HG02870 (cell line): ENCODE results near the gene CD58.
A peak's percentile ranks its signal among the peaks of the same experiment; 100 is the strongest.

Experiments
- ATAC-seq: cut with Tn5 transposase; IDR thresholded peaks from one replicate; pipeline ENCODE4 v1.9.1; 2021; ENCODE audit warnings: mild to moderate bottlenecking, moderate library complexity; ENCODE audit not compliant: unreplicated experiment

CD58 gene

DNA sequence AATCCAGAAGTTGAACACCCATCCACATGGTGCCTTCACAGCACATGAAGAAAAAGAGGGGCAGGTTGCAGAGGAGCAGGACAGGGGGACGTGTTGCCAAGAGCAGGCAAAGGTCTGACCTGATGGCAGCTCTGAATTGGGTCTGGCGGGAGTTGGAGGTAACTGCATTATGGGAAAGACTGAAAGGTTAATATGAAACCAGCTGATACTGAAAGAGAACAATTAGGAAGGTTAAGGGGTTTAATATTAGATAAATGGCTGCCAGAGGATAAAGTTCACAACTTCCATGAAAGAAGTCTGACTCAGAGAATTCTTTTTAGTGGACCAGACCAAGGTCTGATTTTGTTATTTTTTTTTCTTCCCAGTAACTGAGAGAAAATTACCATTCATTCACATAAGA lies 76.1 kb downstream of the CD58 start:
- ATAC-seq, result no peak

- ATAC-seq, result no peak
These were observed 76.5 kb downstream of the CD58 start for GRCh38 chr1:116494353-116494692.

- ATAC-seq, result no peak
These were observed 77.1 kb downstream of the CD58 start for GRCh38 chr1:116493484-116494352.

- no peak for ATAC-seq
These were observed 77.8 kb downstream of the CD58 start for GRCh38 chr1:116493036-116493435.

- ATAC-seq, result no peak
These were observed 78.4 kb downstream of the CD58 start for GRCh38 chr1:116492358-116492811.

DNA sequence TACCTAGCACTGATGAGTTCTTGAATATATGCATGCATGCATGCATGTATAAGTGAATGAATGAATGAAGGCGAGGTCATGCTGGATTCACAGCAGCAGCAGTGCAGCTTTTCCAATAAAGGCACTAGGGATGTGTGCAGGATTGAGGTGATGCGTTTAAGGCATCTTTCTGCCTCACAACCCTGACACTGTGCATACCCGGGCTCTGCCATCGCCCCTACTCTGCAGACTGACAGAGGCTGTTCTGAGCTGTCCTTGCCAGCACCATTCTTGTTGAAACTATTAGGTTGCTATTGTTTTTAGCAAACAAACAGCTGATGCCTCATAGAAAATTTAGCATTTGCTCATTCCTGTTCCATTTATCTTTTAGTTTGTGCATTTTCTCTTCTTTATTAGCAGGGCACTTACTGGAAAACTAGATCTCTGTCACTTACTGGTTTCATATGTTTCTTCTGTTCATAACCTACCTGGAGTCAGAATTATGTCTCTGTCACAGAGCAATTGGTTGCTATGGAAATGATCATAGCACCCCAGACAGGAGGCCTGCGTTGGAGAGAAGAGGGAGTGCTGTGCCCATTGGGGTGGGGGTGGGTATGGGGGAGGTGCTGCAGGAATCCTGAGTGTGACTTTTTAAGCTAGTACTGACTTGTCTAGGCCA lies 79.0 kb downstream of the CD58 start:
- ATAC-seq, result no peak

DNA sequence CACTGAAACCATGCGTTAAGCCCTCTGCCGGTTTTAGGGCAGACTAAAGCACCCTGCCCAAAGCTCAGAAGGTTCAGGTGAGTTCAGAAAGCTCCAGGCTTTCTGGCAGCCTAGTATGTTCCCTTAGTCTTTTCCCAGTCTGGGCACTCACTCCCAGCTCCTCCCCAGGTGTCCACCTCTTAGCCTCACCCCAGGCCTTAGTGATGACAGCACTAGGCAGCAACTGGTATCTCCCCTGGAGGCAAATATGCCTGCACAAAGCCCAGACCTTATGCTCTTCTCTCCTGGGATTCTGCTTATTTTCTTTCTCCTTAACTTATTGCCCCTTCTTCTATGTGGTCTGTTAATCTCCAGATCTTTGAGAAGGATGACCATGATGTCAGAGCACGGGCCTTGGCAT lies 80.2 kb downstream of the CD58 start:
- ATAC-seq, result no peak

GRCh38 chr1:116489231-116489697 lies 81.6 kb downstream of the CD58 start:
- peak; percentile 40 for ATAC-seq

GRCh38 chr1:116488071-116488470 lies 82.8 kb downstream of the CD58 start:
- no peak for ATAC-seq

- no peak for ATAC-seq
These were observed 83.2 kb downstream of the CD58 start for GRCh38 chr1:116487583-116487982.

DNA sequence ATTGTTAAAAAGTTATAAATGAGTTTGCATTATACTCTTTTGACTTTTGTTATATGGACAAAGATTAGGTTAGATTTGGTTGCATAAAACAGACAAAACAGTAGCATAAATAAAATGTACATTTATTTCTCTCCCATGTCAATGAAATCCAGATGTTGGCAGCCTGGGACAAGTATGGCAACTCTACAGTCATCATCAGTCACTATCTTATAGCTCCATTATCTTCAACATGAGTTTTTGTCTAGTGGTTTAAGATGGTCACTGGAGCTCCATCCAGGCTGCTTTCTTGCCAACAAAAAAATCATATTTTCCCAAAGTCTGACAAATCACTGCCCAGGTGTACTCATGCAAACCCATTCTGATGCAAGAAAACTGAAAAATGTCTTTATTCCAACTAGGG lies 83.8 kb downstream of the CD58 start:
- no peak for ATAC-seq

DNA sequence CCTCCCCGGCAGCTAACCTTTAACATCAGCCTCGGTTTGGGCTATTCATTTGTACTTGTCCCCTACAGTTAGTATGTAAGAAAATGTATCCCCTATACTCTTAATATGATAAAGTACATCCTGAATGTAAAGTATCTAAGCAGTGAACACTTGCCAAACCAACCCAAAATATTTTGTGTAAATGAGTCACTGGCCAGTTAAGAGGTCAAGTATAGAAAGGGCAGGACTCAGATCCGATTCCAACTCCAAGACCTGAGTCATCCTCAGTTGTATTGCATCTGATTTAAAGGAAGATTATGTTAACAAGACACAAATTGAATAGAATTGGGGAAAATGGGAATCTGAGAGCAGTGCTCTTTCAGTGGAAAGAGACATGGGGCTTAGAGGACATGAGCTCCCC lies 84.4 kb downstream of the CD58 start:
- no peak for ATAC-seq

DNA sequence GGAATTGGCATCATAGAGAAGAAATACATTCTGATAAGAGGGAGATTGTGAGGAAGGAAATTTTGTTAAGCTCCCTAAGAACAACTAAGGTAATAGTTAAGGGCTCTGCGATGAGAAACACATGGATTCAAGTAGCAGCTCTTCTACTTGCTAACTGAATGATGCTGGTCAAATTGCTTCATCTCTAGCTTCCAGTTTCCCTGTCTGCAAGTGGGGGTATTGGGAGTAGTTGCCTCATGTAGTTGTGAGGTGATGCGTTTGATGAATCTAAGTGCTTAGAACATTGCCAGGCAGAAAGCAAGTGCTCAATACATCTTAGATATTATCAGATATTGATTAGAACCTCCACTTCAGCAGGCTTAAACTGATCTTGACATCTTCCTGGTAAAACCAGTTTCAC lies 84.8 kb downstream of the CD58 start:
- ATAC-seq, result no peak

DNA sequence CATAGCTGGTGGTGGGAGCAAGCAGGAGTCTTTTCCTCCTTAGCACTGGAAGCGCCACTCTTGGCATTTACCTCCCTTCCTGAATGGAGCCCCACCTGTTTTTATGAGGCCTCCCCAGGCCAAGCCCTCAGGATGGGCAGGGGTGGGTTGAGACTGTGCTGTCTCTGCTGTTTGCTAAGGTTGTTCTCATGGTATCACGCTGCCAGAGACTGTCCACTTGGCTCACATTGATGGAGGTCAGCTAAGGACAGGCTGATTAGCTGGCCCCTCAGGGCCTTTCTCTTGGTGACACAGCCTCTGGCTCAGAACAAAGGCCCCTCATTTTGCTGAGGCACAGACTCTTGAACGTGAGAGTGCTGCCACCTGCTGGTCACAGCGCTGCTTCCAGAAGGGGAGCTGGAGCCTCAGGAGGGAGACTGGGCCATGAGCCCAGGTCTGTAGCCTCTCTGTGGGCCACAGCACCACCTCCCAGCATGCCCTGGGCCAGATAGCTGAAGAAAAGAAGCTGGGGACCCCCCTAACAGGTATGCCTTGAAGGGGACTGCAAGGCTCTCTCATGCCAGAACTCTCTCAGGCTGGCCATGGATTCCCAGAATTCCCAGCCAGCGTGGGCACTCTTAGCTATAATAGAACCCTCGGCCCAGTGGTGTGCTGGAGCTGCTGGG lies 85.6 kb downstream of the CD58 start:
- ATAC-seq, result peak; percentile 82

GRCh38 chr1:116483481-116484309 lies 87.1 kb downstream of the CD58 start:
- no peak for ATAC-seq

- no peak for ATAC-seq
These were observed 88.3 kb downstream of the CD58 start for GRCh38 chr1:116482490-116482889.

GRCh38 chr1:116481934-116482333 lies 88.9 kb downstream of the CD58 start:
- no peak for ATAC-seq

DNA sequence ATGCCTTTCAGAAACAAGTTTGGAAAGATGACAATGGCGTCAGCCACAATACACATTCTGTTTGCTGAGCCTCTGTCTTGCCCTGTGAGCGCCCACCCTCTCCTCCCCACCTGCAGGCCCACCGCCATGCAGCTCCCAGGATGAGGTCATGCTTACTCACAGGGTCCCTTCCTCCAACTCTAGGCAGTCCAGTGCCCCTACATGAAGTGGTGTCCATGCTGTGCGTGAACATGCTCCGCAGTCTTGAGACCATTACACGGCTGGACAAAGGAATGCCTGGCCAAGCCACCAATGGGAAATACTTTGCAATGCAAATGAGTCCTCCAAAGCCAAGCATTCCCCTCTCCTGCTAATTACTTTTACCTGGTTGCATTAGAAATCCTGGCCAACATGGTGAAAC lies 92.2 kb downstream of the CD58 start:
- ATAC-seq, result no peak

DNA sequence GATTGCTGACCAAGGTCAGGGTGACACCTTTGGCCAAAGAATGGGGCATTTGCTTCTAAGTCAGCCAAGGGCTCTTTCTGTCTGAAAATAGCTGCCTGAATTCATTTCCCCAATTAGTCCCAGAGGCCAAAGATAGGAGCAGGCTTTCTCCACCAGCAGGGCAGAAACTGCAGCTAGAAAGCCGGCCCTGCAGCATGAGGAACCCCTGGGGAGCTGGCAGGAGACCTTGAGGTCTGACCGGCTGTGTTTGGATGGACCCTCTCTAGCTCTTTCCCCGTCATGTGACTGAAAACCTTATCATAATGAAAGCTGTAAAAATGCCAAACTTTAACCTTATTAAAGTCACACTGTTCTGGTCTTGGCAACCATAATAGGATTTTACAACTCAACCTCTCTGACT lies 93.4 kb downstream of the CD58 start:
- ATAC-seq, result no peak

- ATAC-seq, result no peak
These were observed 94.5 kb downstream of the CD58 start for GRCh38 chr1:116476321-116476720.

- no peak for ATAC-seq
These were observed 95.0 kb downstream of the CD58 start for GRCh38 chr1:116475850-116476218.
